GM18519 (cell line): Measurements from ENCODE around the gene CCDC85C.
"Not testable (repeated sequence)": the region's sequence is repeated elsewhere in the genome, so short reads cannot be mapped to it uniquely, and the experiment has no call there.

Experiments
- ATAC-seq: cut with Tn5 transposase; IDR thresholded peaks from one replicate; pipeline ENCODE4 v1.9.1; 2021; ENCODE audit warnings: mild to moderate bottlenecking, moderate library complexity; ENCODE audit not compliant: unreplicated experiment, low FRiP score

Gene CCDC85C

DNA sequence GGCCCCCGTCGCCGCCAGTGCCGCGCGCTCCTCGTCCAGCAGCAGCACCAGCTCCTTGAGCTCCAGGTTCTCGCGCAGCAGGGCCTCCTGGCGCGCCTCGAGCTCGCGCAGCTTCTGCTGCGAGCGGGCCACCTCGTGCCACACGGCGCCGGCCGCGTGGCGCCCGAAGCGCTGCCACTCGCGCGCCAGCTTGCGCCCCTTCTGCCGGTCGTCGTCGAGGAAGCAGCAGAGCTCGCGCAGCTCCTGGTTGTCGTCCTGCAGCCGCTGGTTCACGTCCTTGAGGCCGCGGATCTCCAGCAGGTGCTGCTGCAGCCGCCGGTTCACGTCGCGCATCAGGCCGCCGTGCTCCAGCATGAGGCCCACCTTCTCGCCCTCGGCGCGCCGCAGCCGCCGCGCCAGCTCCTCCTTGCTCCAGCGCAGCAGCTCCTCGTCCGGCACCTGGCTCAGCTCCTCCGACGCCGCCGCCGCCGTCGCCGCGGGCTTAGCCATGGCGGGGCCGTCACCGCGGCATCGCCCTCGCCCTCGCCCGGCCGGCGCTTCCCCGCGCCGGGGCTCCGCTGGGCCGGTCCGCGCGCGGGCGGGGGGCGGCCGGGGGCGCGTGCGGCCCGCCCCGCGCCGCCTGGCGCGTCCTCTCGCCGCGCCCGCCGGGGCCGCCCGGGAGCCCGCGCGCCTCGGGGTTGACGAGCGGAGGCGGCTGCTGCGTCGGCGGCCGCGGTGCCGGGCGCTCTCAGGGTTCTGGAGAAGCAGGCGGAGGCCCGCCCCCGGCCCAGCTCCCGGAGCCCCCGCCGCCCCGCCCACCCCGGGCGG is at the start of gene CCDC85C:
TSS of gene CCDC85C (minus strand) at position 737 of the 807 bp plus-strand sequence. CDS start at position 489, 248 bp downstream.
- peak; percentile 1 for ATAC-seq

- ATAC-seq, result no peak
Measured at GRCh38 chr14:99651953-99652746, 48.1 kb upstream of the CCDC85C start.

DNA sequence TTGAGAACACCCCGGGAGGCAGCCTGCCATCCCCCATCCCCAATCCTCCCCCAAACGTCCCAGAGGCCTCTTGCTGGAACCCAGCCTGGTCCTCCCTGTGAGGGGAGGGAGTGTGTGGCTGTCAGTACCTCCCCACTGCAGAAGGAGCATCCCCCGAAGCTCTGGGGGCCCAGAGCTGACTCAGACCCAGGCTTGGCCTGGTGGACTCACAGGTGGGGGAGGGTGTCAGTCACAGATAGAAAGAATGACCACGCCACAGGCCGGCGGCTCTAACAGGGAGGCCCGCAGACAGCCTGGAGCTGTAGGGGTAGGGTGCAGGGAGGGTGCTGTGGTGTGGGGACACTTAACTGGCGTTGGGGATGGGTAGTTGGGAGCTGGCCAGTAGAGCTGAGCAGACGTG is 46.2 kb upstream of the CCDC85C start:
- no peak for ATAC-seq

DNA sequence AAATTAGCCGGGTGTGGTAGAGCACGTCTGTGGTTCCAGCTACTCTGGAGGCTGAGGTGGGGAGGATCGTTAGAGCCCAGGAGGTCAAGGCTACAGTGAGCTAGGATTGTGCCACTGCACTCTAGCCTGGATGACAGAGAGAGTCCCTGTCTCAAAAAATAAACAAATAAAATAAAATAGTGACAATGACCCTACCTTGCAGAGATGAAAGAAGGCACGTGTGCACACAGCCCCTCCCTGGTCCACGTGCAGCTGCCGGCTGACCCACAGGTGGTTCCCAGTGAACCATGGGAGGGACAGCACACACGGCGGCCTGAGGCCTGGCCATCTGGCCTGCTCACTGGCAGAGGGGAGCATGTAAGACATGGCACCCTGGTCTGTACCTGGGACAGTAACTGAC is 45.6 kb upstream of the CCDC85C start:
- ATAC-seq, result no peak

GRCh38 chr14:99649219-99649618 is 45.2 kb upstream of the CCDC85C start:
- ATAC-seq, result no peak

DNA sequence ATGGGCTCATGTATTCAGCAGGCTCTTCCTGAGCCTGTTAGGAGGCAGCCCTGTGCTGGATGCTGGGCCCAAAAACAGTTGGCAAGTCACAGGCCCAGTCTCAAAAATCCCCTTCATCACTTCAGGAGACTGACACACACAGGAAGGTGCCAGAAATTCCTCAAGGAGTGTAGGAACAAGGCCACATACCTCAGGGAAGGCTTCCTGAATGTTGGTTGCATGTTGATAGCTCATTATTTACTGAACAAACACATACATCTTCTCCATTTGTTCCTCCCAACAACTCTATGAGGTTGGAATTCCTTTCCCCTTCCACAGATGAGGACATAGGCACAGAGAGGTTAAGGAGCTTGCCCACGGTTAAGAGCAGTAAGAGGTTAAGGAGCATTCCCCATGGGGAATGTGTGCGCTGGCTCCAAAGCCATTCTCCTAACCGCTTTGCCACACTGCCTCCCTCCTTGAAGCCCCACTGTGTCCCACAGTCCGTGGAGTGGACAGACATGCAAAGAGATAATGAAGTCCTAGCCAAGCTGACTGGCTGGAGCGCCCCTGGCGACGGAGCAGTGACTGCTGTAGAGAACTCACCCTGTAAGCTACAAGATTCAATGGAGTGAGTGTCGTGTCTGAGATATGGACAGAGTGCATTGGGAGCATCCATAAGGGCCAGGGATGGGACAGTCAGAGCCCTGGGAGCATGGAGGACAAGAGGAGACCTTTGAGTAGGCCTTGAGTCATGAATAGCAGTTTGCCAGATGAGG is 44.2 kb upstream of the CCDC85C start:
- ATAC-seq, result no peak

DNA sequence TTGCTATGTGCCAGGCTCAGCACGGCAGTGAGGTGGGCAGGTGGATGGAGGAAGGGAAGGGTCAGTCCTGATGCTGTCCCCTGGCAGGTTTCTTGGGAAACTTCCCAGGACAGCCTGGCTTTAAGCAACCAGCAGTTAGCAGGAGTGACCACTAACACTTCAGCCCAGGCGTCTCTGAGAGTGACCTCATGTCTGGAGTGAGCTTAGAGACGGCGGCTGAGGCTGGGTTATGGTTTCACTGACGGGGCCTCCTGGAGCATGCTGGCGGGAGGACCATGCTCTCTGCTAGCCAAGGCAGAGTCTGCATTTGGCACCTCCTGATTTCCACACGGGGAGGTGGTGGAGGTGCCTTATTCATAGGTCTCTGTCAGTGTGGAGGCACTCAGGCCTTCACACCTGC is 43.4 kb upstream of the CCDC85C start:
- ATAC-seq, result no peak

- no peak for ATAC-seq
Measured at GRCh38 chr14:99645545-99646505, 41.8 kb upstream of the CCDC85C start.

DNA sequence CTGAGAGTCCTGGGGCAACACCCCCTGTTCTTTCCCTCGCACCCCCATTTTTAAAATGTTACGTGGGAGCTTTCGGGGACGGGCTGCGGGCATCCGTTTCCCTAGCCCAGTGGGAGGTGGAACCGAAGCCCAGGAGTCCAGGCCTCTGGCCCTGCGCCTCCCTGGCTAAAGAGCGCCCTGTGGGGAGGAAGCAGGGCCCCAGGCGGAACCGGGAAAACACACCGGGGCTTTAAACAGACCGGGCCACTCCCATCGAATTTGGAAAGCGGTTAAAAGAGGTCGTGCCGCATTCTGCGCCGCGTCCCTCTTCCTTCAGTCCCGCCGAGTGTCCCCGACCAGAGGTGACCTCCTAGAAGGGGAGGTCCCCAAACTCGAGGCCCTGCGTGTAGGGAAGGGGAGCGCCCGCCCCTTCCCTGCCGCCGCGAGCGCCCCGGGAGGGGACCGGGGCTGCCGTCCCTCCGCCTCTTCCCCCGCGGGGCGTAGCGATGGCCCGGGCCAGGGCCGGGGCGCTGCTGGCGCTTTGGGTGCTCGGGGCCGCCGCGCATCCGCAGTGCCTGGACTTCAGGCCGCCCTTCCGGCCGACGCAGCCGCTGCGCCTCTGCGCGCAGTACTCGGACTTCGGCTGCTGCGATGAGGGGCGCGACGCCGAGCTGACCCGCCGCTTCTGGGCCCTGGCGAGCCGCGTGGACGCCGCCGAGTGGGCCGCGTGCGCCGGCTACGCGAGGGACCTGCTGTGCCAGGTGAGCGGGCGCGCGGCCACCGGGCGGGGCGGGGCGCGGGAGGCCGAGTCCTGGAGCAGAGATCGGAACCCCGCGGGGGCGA is 40.9 kb upstream of the CCDC85C start, which contains the start of gene HHIPL1:
TSS of gene HHIPL1 (plus strand) at position 407 of the 822 bp plus-strand sequence. CDS start at position 486, 79 bp downstream.
- no peak for ATAC-seq

DNA sequence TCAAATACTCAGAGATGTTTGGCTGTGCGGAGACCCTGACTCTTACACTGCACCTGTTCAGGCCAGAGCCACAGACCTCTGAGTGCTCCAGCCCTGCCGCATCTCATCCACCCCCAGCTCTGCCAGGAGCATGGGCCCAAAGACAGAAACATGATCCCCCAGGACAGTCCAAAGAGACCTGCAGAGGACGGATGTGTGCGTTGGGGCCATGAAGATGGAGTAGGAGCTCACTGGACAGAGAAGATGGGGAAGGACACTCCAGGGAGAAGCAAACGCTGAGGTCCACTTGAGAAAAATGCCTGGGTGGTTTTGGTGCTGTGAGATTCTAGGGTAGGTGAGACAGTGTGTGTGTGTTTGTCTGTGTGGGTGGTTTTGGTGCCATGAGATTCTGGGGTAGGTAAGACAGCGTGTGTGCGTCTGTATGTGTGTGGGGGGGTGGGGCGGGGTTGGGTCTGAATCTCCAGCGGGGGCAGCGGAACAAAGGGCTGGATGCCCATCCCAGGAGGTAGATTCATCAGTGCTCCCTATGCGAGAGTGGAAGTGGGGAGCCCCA is 40.1 kb upstream of the CCDC85C start:
- ATAC-seq, result no peak

GRCh38 chr14:99643343-99643742 is 39.3 kb upstream of the CCDC85C start:
- no peak for ATAC-seq

- not testable (repeated sequence) for ATAC-seq
Measured at GRCh38 chr14:99642771-99643170, 38.8 kb upstream of the CCDC85C start.

DNA sequence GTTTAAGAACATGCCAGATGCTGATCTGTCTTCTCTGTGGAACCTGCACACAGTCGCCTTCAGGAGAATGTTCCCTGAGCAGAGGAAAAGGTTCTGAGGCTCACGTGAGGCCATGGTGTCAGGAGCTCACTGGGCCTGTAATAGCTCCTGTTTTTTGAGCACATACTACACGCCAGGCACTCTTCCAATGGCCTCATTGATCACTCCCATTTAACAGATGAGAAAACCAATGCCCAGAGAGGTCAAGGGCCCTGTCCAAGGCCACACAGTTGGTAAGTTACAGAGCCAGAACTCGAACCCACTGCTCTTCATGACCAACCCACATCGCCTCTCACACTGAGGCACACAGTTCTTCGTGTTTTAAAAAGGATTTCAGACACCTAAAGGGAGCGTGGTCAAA is 33.6 kb upstream of the CCDC85C start:
- no peak for ATAC-seq

DNA sequence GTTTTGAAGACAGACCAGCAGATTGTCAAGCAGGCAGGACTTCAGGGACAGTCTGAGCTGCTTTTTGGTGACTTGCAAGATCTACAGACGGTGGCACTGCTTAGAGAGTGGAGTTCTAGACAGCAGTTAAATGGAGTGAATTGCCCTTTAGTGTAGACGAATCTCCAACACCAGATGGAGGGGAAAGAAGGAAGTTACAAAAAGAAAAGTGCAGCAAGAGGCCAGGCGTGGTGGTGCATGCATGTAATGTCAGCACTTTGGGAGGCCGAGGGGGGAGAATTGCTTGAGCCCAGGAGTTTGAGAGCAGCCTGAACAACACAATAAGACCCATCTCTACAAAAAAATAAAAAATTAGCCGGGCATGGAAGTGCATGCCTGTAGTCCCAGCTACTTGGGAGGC is 32.5 kb upstream of the CCDC85C start:
- ATAC-seq, result no peak

DNA sequence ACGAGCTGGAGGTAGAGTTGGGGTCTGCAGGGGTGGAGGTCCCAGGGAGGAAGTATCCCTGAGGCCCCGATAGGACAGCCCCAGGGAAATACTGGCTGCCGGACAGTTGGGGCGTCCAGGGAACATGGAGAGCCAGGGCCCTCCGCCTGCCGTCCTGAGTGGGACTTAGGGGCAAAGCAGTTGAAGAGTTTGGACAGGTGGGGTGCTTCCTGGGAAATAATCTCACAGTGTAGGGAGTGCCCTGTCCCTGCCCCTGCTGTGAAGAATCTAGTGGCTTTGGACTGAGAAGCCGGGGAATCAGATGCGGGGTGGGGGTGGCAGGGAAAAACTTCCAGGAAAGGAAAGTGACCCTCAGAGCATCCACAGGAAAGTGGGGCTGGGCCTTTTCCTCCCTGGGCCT is 31.1 kb upstream of the CCDC85C start:
- ATAC-seq, result no peak

DNA sequence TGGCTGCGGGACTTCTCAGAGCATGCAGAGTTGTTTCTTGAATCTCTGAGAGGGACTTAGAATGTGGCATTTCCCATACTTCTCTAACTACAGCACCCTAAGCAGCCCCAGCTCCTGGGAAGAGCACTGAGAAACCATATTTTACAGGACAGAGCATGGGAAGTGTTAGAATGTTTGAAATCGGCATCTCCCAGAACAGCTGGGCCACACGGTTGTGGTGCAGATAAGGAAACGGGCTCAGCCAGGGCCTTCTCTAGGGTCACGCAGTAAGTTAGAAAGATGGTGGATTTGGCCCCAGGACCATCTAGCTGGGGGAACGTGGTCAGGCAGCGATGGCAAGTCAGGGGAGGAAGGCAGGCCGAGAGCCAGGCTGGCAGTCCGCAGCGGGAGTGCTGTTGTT is 30.4 kb upstream of the CCDC85C start:
- ATAC-seq, result no peak

- ATAC-seq, result no peak
Measured at GRCh38 chr14:99633918-99634317, 29.9 kb upstream of the CCDC85C start.

DNA sequence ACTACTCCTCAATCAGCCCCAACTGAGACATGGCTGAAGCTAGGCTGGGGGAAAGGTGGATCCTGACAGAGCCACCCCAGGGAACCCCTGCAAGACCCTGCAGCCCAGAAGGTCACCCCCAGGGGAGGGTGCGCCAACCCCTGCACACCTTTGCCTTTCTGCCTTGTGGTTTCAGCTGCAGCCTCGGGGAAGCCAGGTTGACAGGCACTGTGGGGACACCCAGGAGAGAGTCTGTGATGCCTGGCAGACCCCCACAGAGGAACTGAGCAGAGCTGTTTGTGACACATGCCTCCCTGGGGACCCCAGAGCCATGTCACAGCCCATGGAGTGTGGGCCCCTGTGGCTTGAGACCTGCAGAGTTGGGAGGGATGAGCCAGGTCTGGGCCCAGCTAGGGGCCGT is 29.1 kb upstream of the CCDC85C start:
- no peak for ATAC-seq
